GM18858 (cell line): Measurements from ENCODE around the gene ZNF593OS.

Experiments used
- ATAC-seq: cut with Tn5 transposase; IDR thresholded peaks from one replicate; pipeline ENCODE4 v1.9.1; 2021; ENCODE audit not compliant: unreplicated experiment

Gene ZNF593OS

DNA sequence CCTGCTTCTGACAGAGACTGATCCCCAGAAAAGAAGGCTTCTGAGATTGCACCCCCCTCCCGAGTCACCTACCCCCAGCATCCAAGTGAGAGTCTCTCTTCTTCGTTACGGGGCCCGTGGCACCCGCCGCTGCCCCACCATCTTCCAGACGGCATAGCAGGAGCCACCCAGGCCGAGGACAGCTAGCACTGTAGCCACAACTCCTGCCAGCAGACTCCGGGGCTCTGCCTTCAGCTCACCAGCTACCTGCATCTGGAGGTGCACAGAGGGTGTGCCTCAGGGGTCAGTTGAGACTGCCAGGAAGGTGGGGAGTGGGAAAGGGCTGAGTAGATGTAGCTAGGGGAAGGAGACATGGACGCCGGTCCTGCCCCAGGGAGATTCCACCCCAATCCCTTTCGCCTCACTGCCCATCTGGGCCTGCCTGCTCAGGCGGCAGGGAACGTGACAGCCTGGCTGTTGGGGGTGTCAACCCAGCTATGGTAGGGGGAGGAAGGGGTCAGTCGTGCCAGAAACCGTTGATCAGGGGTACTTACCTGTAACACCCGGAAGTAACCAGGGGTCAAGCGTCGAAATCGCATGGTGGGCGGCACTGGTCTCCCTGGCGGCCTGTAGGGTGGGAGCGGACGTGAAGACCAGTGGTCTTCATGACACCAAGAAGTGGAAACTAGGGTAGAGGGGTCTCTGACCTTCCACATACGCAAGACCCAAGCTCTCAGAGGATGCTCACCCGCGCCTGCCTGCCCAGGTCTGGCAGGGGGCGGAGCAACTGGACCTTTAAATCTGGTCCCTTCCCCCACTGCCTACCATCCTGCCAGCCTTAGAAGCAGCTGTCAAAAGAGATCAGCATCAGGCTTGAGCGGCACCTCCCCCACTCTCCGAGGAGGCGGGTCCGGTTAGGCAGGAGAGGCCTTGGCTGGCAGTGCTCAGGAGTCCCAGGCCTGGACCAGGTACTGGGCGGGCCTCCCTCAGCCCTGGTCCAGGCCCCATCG is at the start of gene ZNF593OS:
Gene ZNF593OS, minus strand, starts transcription at position 749 of the 989 bp plus-strand sequence. Its CDS starts 171 bp downstream, at position 578.
- no peak for ATAC-seq

GRCh38 chr1:26221094-26221493 is 49.5 kb upstream of the ZNF593OS start:
- no peak for ATAC-seq

DNA sequence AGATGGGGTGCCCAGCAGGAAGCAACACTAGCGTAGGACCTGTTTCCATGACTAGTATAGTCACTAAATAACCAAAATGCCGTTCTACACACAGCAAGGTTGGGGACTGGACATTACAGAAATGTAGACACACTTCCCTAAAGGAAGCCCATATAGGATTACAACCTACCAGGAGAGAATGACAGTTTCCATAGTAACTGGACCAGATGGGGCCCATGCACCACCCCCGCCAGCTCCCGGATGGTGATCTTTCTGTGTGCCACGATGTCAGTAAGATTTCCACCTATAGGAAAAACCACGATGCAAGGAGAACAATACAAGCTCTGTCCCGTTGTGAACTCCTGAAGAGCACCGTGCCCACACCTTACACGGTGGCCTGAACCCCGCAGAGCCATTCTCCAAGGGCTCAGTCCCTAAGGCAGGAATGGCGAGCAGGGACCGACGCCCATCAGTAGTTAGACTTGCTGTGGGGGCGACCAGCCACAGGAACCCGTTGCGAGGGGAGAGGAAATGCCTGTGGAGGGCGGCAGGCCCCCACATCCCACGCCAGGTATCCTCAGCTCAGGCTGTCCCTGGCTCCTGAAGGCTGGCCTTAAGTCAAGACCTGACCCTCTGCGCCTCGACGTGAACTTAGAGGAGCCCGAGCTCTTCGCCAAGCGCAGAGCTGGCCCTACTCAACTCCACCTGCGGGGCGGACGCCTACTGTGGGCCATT is 48.7 kb upstream of the ZNF593OS start:
- no peak for ATAC-seq

- no peak for ATAC-seq
These were observed 47.4 kb upstream of the ZNF593OS start for GRCh38 chr1:26218906-26219494.

DNA sequence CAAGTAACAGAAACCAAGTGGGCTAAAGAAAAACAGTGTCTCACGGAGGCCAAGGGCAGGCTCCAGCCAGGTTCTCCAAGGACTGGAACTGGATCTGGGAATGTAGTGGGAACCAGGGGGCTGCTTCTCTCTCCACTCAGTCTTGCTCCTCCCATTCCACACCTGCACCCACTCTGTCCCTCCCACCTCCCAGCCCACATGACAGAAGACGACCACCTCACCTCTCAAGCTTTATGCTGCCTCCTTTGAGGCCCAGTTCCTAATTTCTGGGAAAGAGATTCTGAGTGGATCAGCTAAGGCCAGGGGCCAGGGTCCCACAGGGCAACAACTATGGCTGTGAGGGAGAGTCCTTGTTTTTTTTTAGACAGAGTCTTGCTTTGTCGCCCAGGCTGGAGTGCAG is 43.6 kb upstream of the ZNF593OS start:
- ATAC-seq: no peak

DNA sequence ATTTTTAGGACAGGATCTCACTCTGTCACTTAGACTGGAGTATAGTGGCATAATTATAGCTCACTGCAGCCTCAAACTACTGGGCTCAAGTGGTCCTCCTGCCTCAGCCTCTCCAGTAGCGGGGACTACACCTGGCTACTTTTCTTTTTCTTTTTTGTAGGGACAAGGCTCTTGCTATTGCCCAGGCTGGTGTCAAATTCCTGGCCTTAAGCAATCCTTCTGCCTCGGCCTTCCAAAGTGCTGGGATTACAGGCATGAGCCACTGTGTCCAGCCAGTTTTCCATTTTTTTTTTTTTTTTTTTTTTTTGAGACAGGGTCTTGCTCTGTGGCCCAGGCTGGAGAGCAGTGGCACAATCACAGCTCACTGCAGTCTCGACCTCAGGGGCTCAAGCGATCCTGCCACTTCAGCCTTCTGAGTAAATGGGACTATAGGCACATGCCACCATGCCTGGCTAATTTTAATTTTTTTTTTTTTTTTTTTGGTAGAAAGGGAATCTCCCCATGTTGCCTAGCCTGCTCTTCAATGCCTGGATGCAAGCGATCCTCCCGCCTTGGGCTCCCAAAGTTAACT is 41.8 kb upstream of the ZNF593OS start:
- no peak for ATAC-seq

- no peak for ATAC-seq
These were observed 41.1 kb upstream of the ZNF593OS start for GRCh38 chr1:26212726-26213125.

DNA sequence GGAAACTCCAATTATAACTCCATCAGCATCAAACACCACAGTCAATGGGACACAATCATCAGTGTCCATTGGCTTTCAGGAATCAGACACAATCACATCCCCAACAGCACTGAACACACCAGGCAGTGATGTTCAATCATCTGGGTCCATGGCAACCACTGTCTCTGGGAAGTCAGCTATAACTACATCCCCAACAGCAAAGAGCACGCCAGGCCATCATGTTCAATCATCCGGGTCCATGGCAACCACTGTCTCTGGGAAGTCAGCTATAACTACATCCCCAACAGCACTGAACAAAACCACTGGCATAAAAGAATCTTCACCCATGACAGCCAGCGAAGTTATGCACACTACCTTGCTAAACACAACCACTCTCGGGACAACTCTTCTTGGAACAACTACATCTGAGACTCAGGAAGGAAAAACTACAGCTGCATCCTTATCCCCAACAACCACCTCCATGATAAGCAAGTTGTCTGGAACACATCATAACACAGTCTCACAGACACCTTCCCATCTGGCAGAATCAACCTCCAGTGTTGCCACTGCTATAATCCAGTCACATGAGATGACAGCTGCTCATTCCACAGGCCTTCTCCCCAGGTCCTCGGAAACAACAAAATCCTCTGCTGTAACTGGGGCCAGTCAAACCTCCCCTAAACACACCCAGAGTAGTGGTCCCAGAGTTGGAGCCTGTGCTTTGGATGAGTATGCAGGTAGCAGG is 38.7 kb upstream of the ZNF593OS start:
- no peak for ATAC-seq

- no peak for ATAC-seq
These were observed 32.1 kb upstream of the ZNF593OS start for GRCh38 chr1:26203642-26204318.

- ATAC-seq: no peak
These were observed 28.8 kb upstream of the ZNF593OS start for GRCh38 chr1:26200413-26200812.

- ATAC-seq: no peak
These were observed 26.2 kb upstream of the ZNF593OS start for GRCh38 chr1:26197813-26198212.

DNA sequence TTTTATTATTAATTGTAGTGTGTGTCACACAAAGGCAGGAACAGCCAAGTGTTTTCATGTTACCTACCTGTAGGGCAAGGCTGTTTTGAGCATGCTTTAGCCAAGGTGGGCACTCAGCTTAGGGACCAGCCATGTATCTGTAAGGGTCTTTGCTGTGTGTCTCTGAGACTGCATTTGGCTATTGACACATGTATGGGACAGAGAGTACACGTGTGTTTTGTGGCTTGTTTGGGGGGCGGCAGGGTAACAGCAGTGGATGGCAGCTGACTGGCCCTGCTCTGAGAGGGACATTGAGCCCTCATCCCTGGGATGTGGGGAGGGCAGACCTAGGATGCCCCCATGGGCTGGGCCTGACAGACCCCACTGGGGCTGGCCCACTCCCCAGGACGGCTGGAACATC is 25.7 kb upstream of the ZNF593OS start:
- no peak for ATAC-seq

DNA sequence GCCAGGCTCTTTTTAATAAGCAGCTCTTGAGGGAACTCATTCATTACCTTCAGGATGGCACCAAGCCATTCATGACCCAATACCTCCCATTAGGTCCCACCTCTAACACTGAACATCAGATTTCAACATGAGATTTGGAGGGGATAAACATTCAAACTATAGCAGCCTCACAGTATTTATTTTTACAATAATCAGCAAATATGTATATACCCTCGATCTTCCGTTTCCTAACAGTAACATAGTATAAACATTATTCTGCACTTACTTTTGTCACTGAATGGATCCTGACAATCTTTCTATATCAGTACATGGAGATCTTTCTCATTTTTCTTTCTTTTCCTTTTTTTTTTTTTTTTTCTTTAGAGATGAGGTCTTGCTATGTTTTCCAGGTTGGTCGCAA is 24.2 kb upstream of the ZNF593OS start:
- no peak for ATAC-seq

DNA sequence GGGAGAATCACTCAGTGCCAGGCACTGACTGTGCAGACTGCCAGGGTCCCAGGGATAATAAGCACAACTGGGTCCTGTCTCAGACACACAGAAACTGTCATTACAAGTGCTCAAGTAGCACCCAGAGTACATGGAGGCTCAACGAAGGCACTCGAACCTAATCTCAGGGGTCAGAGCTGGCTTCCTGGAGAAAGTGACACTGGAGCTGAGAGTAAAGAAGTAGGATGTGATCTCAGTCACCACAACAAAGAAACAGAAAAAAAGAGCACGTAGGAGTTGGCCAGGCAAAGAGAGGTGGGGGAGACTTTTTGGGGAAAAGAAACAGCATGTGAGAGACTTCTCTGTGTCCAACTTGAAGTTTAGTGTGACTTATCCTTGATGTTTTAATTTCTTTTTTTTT is 20.1 kb upstream of the ZNF593OS start:
- ATAC-seq: no peak

GRCh38 chr1:26190373-26190987 is 18.8 kb upstream of the ZNF593OS start, which contains the start of gene CATSPER4:
Gene CATSPER4 (plus strand): TSS chr1:26190602. CDS start chr1:26190628, 26 bp downstream.
- no peak for ATAC-seq

DNA sequence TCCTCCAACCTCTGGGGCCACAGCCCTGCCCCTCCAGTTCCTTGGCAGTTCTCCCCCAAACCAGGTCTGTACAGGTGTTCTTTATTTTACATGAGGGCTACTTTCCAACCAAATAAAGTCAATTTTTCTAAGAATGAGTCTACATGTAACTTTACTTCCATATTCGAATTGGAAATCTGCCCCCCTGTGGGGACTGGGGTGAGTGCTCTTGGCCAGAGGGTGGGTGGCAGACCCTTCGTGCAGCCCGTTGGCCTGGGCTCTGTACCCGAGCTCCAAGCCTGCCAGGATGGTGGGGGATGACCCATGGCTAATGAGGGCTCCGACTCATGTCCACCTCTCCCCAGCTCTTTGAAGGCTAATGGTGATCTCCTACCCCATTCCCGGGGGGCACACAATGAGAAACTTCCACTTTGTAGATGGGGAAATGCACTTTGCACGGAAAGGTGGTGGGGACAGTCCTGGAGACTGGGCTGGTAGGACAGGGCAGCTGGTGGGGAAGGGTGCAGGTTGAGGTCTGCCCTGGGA is 18.2 kb upstream of the ZNF593OS start:
- no peak for ATAC-seq

GRCh38 chr1:26189331-26189730 is 17.7 kb upstream of the ZNF593OS start:
- ATAC-seq: no peak

DNA sequence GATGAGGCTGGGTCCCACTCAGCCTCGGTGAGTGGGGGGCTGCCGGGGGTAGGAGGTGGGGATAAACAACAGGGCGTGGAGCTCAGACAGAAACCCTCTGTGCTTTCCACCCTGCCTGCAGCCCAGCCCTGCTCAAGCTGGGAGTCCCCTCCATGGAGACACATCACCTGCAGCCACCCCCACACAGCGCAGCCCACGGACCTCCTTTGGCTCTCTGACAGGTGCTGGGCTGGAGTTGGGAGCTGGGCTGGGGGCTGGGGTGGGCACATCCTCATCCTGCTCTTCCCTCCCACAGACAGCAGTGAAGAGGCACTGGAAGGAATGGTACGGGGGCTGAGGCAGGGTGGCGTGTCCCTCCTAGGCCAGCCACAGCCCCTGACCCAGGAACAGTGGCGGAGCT is 16.8 kb upstream of the ZNF593OS start:
- ATAC-seq: no peak

- no peak for ATAC-seq
These were observed 16.2 kb upstream of the ZNF593OS start for GRCh38 chr1:26187882-26188281.
